Natural killer cell (primary cell): ENCODE results near the gene BRCA1. TPM values are rescaled to one million over a fixed set of nuclear protein-coding genes. Genes with fewer than 3 reads are reported as not detected.
A peak's percentile ranks its signal among the peaks of the same experiment; 100 is the strongest.
"Not testable (repeated sequence)": the region's sequence is repeated elsewhere in the genome, so short reads cannot be mapped to it uniquely, and the experiment has no call there.

Experiments
- ATAC-seq, 3 donors: fragments of 150-1000 bp in 2 of 3; fragments of 200-7000 bp in 1 of 3; cut with Tn5 transposase; 1 replicate in 1 of 3; 2 replicates in 2 of 3; pipeline ENCODE4 v1.10.0; 2021; ENCODE audit warnings: mild to moderate bottlenecking in 2 of 3, moderate library complexity in 2 of 3
- DNase-seq, 2 donors: peaks; one replicate each; pipeline versions ENCODE4 v3.0.0 to v3.0.0-alpha.2; 2013 to 2021; ENCODE audit warnings: mixed read lengths in 1 of 2
- H3K27ac ChIP-seq: one replicate; pipeline ENCODE4 v1.5.1; 2013; ENCODE audit warnings: mild to moderate bottlenecking, low read length
- H3K27me3 ChIP-seq: one replicate; pipeline ENCODE4 v1.6.1; 2013; ENCODE audit warnings: low read length; ENCODE audit not compliant: control insufficient read depth, insufficient read depth
- H3K36me3 ChIP-seq: one replicate; pipeline ENCODE4 v1.6.1; 2013; ENCODE audit warnings: low read length; ENCODE audit not compliant: control insufficient read depth, insufficient read depth
- H3K4me1 ChIP-seq: one replicate; pipeline ENCODE4 v1.6.1; 2013; ENCODE audit warnings: low read length; ENCODE audit not compliant: control insufficient read depth, insufficient read depth
- H3K4me3 ChIP-seq: one replicate; pipeline ENCODE4 v1.5.1; 2013; ENCODE audit warnings: low read length
- H3K9me3 ChIP-seq: one replicate; pipeline ENCODE4 v1.6.1; 2013; ENCODE audit warnings: low read length; ENCODE audit not compliant: control insufficient read depth, insufficient read depth
- H3K27ac Mint-ChIP-seq, 2 donors: one replicate each; pipeline ENCODE4 v1.8.0; 2022; ENCODE audit warnings: mild to moderate bottlenecking in 2 of 2, mixed read lengths in 2 of 2, moderate library complexity in 1 of 2
- H3K27me3 Mint-ChIP-seq, 2 donors: one replicate each; pipeline ENCODE4 v1.8.0; 2022; ENCODE audit warnings: low read depth in 2 of 2, mixed read lengths in 2 of 2
- H3K36me3 Mint-ChIP-seq: one replicate; pipeline ENCODE4 v1.8.0; 2022; ENCODE audit warnings: mixed read lengths
- H3K4me1 Mint-ChIP-seq, 2 donors: one replicate each; pipeline ENCODE4 v1.8.0; 2022; ENCODE audit warnings: mixed read lengths in 2 of 2
- H3K4me3 Mint-ChIP-seq: one replicate; pipeline ENCODE4 v1.8.0; 2022; ENCODE audit warnings: mild to moderate bottlenecking, moderate library complexity, mixed read lengths
- H3K9me3 Mint-ChIP-seq, 2 donors: one replicate each; pipeline ENCODE4 v1.8.0; 2022; ENCODE audit warnings: mixed read lengths in 2 of 2
- WGBS: methylation state at CpG from one replicate; pipeline ENCODE4 v1.1.7; 2013; ENCODE audit warnings: missing lambda C conversion rate; ENCODE audit not compliant: insufficient coverage; 5-methylcytosine and 5-hydroxymethylcytosine counted together
- intact Hi-C: fragments of 100-400 bp; cut with micrococcal nuclease; formaldehyde crosslinking; loops from one replicate; pipeline ENCODE4 v1.14.2; 2022
- total RNA-seq, 4 donors: library from RNA; stranded (reverse); fragments of 120-200 nt in 1 of 4; gene quantifications; one replicate each; pipeline versions ENCODE4 v1.2.3 to v1.2.4, GENCODE V29; 2013 to 2022
- TF ChIP-seq, protein P1 (sequence below): fragments of 200-600 bp; IDR thresholded peaks from one replicate; pipeline ENCODE4 v1.8.0; 2022; ENCODE audit warnings: antibody characterized with exemption

BRCA1 gene
- total RNA-seq, 3 donors from 2014 or later (not counting 1 experiment from before 2014, with no cell fraction given), result 5.7 to 9.9 (median 8.6) TPM

DNA sequence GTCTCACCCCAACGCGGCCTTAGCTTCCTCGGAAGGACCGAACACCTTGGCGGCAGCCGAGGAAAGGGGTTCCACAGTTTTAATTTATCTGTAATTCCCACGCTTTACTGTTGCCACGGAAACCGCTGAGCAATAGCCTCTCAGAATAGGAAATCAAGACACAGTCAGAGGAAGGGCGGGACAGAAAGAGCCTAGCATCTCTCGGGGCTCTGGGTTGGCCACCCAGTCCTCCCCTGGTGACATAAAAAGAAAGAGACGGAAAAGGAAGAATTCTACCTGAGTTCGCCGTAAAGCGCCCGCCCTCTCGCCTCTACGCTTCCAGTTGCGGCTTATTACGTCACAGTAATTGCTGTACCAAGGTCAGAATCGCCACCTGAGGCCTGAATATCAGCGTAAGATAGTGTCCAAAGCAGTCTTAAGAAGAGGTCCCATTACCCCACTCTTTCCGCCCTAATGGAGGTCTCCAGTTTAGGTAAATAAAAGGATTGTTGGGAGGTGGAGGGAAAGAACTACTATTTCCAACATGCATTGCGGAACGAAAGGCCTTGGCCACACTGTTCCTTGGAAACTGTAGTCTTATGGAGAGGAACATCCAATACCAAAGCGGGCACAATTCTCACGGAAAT lies 45.1 kb upstream of the BRCA1 start:
- DNase-seq (peak; percentile 82 to 96), ATAC-seq (peak; percentile 75 to 88 (median 76))
- H3K4me1 ChIP-seq, result peaks cover 28% of the 10 kb centered on the region
- Mint-ChIP-seq H3K27me3 (no peaks in the 10 kb centered on the region), H3K9me3 (no peaks in the 10 kb centered on the region), H3K27ac (no peak overlapping the region), H3K36me3 (no peaks in the 10 kb centered on the region), H3K4me3 (no peak overlapping the region), H3K4me1 (peaks cover 13 to 18% of the 10 kb centered on the region in 2 donors)
- peak overlapping the region; percentile 99 for H3K27ac ChIP-seq
- TF ChIP-seq, protein P1, sequence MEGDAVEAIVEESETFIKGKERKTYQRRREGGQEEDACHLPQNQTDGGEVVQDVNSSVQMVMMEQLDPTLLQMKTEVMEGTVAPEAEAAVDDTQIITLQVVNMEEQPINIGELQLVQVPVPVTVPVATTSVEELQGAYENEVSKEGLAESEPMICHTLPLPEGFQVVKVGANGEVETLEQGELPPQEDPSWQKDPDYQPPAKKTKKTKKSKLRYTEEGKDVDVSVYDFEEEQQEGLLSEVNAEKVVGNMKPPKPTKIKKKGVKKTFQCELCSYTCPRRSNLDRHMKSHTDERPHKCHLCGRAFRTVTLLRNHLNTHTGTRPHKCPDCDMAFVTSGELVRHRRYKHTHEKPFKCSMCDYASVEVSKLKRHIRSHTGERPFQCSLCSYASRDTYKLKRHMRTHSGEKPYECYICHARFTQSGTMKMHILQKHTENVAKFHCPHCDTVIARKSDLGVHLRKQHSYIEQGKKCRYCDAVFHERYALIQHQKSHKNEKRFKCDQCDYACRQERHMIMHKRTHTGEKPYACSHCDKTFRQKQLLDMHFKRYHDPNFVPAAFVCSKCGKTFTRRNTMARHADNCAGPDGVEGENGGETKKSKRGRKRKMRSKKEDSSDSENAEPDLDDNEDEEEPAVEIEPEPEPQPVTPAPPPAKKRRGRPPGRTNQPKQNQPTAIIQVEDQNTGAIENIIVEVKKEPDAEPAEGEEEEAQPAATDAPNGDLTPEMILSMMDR, result no peak
- H3K27me3 ChIP-seq, result no peaks in the 10 kb centered on the region
- under 1% methylated on average over 26 of the region's 27 CpGs for WGBS
- intact Hi-C loops, result loop anchor here (5.0 to 10.0 kb wide), 4 partner anchors 42 to 312 kb away; partner anchors contain the start of genes DHX8, TMEM106A and VAT1
- peak overlapping the region; percentile 87 for H3K4me3 ChIP-seq
- no peaks in the 10 kb centered on the region for H3K36me3 ChIP-seq
- H3K9me3 ChIP-seq, result no peaks in the 10 kb centered on the region

DNA sequence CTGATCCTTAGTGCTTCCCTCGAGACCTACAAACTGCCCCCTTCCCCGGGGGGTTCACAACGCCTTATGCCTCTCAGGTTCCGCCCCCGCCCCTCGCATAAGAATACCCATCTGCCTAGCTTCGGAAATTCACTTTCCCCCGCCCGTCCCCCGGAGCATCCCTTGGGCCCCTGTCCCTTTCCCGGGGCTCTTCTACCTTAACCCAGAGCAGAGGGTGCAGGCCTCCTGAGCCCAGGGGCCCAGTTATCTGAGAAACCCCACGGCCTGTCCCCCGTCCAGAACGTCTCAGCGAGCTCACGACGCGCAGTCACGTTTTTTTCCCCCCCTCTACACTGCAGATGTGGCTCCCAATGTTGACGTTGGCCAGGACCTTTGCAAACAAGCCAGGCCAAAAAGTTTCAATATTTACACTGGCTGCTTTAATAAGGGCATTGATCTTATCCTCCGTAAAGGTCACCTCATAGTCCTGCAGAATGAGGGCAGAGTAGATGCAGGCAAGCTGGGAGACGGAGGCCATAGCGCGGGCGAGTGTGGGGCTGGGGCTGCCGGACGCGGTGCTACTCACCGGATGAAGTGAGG lies 44.5 kb upstream of the BRCA1 start:
- ATAC-seq, result peak; percentile 11 to 16 (median 12)

GRCh38 chr17:43165971-43166370 lies 40.8 kb upstream of the BRCA1 start:
- H3K9me3 Mint-ChIP-seq, H3K27ac ChIP-seq, ATAC-seq, intact Hi-C loops, H3K36me3 Mint-ChIP-seq, H3K9me3 ChIP-seq, H3K36me3 ChIP-seq, DNase-seq, H3K27me3 ChIP-seq, H3K4me3 Mint-ChIP-seq, H3K4me3 ChIP-seq, H3K4me1 Mint-ChIP-seq, H3K27me3 Mint-ChIP-seq: not testable (repeated sequence)
- H3K27ac Mint-ChIP-seq, result peak overlapping the region; percentile 10 to 11
- H3K4me1 ChIP-seq, result peaks cover 12% of the 10 kb centered on the region

More for the DNA sequence above, 44.5 kb upstream of the BRCA1 start:
- under 1% methylated on average over 29 of the region's 29 CpGs for WGBS
- no peaks in the 10 kb centered on the region for H3K9me3 Mint-ChIP-seq
- peaks cover 12 to 15% of the 10 kb centered on the region in 2 donors for H3K4me1 Mint-ChIP-seq
- intact Hi-C loops, result loop anchor here (5.0 to 10.0 kb wide), 4 partner anchors 43 to 313 kb away; partner anchors contain the start of genes DHX8, TMEM106A and VAT1
- Histone ChIP-seq H3K9me3 (no peaks in the 10 kb centered on the region), H3K27me3 (no peaks in the 10 kb centered on the region), H3K4me3 (peak overlapping the region; percentile 87), H3K36me3 (no peaks in the 10 kb centered on the region), H3K27ac (peak overlapping the region; percentile 99), H3K4me1 (peaks cover 28% of the 10 kb centered on the region)
- H3K4me3 Mint-ChIP-seq, result no peak overlapping the region
- no peak overlapping the region for H3K27ac Mint-ChIP-seq
- no peaks in the 10 kb centered on the region for H3K27me3 Mint-ChIP-seq
- TF ChIP-seq, protein P1, result no peak
- H3K36me3 Mint-ChIP-seq, result no peaks in the 10 kb centered on the region
- peak; percentile 17 to 57 for DNase-seq

DNA sequence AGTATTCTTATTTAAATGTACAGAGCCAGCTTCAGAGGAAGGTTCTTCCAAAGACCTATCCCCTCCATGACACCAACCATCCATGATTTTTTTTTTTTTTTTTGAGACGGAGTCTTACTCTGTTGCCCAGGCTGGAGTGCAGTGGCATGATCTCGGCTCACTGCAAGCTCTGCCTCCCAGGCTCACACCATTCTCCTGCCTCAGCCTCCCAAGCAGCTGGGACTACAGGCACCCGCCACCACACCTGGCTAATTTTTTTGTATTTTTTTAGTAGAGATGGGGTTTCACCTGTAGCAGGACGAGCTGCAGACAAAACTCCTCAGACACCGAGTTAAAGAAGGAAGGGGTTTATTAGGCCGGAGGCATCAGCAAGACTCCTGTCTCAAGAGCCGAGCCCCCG lies 34.8 kb upstream of the BRCA1 start:
- 94% methylated on average over 7 of the region's 8 CpGs for WGBS
- H3K4me1 ChIP-seq, H3K27me3 ChIP-seq, H3K36me3 ChIP-seq, H3K27ac Mint-ChIP-seq, ATAC-seq, H3K36me3 Mint-ChIP-seq, H3K27me3 Mint-ChIP-seq, H3K4me3 Mint-ChIP-seq, DNase-seq, H3K9me3 ChIP-seq, H3K4me3 ChIP-seq, H3K4me1 Mint-ChIP-seq, H3K27ac ChIP-seq, intact Hi-C loops, H3K9me3 Mint-ChIP-seq: not testable (repeated sequence)

- H3K27ac Mint-ChIP-seq, ATAC-seq, H3K4me3 Mint-ChIP-seq, H3K4me1 Mint-ChIP-seq, H3K27ac ChIP-seq, H3K36me3 Mint-ChIP-seq, H3K9me3 ChIP-seq, H3K9me3 Mint-ChIP-seq, intact Hi-C loops, H3K36me3 ChIP-seq, H3K4me3 ChIP-seq, H3K27me3 Mint-ChIP-seq, H3K4me1 ChIP-seq, DNase-seq, H3K27me3 ChIP-seq: not testable (repeated sequence)
- 95% methylated on average over 15 of the region's 25 CpGs for WGBS
Measured at GRCh38 chr17:43159232-43159631, 34.1 kb upstream of the BRCA1 start.
